NCI-H1105 treated with DMSO at 0.1 percent for 48 hours (cell line): Measurements from ENCODE around the gene C10orf120.

ENCODE experiments used
- DNase-seq: peaks from one replicate; lab custom pipeline; 2025; lab: John Stamatoyannopoulos, UW

C10orf120 gene

GRCh38 chr10:122703483-122704448 lies 4.1 kb upstream of the C10orf120 start:
- peak; percentile 40 for DNase-seq

GRCh38 chr10:122702275-122702674 lies 2.6 kb upstream of the C10orf120 start:
- DNase-seq: no peak

DNA sequence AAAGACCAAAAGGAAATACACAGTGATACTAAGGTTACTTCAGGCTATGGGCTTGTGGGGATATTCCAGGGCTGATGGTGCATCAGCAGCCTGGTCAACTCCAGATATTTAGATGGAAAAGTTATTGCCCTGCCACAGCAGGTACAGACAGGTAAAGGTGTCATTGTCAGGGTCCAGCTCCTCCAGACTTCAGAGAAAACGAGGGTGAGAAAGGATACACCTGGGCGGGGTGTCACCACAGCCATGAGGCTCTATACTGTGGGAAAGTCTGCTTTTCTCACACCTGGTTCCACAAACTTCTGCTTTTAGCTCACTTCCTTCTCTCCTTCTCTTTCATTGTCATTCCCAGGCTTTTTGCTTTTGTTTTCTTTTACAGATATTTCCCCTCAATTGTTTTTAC lies 2.0 kb upstream of the C10orf120 start:
- no peak for DNase-seq

- no peak for DNase-seq
Measured at GRCh38 chr10:122696687-122697086, 3.0 kb downstream of the C10orf120 start.

- no peak for DNase-seq
Measured at GRCh38 chr10:122692744-122693143, 6.9 kb downstream of the C10orf120 start.

DNA sequence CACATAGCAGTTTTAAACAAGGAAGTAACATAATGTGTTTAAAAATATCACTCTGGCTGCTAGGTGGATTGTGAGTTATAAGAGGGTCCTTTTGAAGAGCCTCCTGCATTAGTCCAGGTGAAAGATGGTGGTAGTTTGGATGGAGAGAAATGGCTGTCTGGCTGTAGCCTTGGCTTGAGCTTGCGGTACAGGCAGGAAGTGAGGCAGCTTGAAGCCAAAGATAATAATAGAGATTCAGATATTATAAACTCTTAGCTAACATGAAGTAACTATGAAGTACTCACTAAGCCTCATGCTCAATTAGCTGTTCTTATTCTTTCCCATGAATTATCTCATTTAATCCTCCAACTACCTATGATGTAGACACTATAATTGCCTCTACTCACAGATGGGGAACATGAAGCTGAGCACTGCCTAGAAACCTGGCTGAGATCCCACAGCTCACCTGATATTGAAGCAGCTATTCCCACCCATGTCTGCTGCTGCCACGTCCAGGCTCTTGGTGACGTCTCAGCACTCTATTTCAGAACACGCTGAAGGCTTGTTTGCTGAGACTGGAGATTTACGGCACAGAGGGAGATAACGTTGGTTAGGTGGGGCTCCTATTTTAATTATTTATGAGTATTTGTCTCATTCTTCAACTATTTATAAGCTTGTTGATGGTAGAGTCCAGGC lies 10.4 kb downstream of the C10orf120 start:
- DNase-seq: no peak

- DNase-seq: no peak
Measured at GRCh38 chr10:122688293-122688989, 11.2 kb downstream of the C10orf120 start.

- no peak for DNase-seq
Measured at GRCh38 chr10:122682522-122682921, 17.1 kb downstream of the C10orf120 start.

GRCh38 chr10:122678266-122678665 lies 21.4 kb downstream of the C10orf120 start:
- DNase-seq: no peak

DNA sequence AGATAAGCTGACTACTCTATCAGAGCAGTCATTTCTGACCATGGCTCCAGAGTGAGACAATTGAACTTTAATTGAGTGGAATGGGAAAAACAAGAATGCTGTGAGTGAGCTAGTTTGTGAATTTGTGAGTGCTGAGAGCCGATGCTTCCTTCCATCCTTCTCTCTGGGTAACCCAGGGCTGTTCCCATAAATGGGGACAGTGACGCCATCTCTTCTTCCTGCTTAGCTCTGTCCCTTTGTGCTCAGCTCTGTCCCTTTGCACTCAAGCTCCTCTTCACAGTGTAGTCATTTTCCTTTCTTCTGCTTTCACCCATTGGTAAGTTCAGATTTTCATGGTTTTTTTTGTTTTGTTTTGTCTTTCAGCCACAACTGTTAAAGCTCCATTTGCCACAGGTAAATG lies 24.4 kb downstream of the C10orf120 start:
- no peak for DNase-seq

DNA sequence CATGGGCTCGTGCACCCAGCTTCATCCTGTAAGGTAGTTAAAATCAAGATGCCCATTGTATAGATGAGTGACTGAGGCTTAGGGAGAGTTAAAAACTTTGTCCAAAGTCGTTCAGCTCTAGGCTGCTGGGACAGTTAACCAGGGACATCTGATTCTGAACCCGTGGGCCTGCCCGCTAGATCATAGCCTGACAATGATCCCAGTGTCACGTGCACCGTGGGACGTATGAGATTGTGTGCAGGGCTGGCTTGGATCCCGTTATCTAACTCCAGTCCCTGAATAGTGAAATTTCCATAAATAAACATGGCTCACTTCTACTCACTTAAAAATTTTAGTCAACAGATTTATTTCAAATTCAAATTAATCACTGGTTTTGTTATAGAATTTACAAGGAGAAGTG lies 24.9 kb downstream of the C10orf120 start:
- DNase-seq: no peak

GRCh38 chr10:122673731-122674130 lies 25.9 kb downstream of the C10orf120 start:
- no peak for DNase-seq

DNA sequence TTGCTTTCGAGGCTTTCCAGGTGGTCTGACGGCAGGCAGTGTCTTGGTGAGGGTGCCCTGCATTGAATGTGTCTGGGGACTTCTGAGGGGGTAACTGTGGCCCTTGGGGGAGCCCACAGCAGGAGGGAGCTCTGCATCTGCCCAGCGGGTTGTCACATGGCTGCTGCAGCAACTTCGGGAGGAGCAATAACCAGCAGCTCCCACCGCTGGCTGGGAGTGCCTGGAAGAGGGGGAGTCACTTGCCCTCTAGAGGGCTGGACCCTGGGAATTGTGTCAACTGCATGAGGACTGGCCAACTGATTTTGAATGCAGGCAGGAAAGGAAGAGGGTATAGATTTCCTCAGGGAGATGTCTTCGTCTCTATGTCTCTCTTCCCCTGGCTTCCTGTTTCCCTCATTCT lies 26.4 kb downstream of the C10orf120 start:
- no peak for DNase-seq

DNA sequence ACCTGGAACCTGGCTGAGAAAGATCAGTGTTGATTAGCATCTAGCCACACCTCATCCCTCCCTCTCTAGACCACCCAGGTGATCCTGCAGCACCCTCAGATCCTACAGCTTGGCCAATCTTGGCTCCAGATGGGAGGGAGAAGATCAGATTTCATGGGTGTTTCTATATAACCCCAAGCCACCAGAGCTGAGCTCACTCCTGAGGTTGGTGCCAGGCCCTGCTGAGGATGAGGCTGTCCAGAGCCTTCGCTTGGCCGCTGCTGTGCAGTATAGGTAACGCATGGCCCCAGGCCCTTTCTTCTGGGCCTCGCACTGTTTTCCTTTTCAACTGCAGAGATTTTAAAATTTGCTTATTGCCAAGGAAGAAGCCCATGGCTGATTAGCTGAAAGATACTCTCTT lies 27.0 kb downstream of the C10orf120 start:
- no peak for DNase-seq

GRCh38 chr10:122671355-122671754 lies 28.3 kb downstream of the C10orf120 start:
- no peak for DNase-seq

DNA sequence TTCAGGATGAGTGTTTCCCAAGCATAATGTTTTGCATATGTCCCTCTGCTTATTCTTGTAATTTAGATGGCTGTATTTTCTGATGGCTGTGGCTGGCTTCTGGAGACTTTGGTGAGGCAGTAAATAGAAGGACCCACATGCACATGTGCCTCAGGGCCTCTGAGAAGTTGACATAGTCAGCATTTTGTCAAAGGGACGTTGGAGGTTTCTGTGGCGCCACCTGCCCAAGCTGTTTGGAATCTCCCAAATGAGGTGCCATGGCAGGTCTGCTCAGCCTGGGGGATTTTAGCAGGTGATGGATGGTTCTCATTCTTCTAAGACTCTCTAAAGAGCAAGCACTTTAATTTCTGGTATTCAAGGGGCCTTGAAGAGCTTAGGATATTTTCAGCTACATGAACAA lies 29.8 kb downstream of the C10orf120 start:
- DNase-seq: no peak

GRCh38 chr10:122669045-122669444 lies 30.6 kb downstream of the C10orf120 start:
- no peak for DNase-seq

DNA sequence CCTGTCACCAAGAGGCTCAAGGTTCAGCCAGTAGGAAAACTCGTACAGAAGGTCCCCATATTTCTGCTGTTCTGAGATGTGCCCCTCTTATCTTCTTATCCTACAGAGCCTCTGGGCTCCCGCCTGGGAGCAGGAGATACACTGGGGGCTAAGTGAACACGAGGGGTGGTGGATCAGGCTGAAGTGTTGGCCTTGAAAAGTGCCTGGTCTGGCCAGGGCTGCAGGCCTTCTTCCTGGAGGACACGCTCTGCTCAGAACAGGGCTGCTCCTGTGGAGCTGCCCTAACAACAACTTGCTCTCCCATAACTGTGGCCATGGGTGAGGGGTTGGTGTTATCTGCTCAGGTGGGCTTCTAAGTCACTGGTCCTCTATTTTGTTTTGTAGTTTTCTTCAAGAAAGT lies 33.7 kb downstream of the C10orf120 start:
- no peak for DNase-seq

DNA sequence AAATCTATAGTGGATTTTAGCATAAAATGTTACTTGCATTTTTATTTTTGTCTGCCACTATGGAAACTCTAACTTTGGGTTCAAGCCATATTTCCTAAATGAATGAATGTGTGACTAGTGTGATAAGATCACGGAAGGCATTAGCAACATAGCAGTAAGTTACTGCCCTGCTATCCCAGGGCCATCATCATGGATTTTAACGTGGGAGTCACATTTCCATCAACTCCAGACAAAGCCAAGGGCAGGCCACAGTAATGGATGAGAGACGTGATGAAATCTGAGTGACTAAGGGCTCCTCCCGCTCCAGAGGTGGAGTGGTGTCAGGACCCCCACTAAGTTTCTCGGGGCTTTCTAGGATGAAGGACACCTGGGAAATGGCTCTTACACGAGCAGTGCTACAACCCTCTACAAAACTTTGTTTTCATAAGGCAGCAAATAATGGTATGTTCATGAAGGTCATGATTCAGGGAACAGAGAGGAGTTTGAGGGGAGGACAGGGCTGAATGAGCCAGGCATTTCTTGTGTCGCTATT lies 34.3 kb downstream of the C10orf120 start:
- no peak for DNase-seq

DNA sequence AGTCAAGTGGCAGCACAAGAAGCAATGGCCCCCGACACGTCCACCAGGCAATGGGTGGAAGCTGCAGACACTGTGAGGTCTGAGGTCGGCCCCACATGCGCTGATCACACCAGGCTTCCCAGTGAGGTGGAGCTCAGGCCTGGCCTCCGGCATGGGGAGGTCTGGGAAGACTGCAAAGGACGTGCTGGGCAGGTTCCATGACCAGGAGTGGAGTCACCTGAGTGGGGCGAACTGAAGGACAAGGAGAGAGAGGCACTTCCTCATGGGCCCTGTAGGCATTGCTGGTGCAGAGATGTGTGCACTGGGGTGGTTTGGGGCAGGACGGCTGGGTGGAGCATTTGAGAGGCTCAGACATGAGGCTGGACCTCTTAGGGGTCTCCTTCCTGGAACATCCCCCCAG lies 35.1 kb downstream of the C10orf120 start:
- DNase-seq: no peak

DNA sequence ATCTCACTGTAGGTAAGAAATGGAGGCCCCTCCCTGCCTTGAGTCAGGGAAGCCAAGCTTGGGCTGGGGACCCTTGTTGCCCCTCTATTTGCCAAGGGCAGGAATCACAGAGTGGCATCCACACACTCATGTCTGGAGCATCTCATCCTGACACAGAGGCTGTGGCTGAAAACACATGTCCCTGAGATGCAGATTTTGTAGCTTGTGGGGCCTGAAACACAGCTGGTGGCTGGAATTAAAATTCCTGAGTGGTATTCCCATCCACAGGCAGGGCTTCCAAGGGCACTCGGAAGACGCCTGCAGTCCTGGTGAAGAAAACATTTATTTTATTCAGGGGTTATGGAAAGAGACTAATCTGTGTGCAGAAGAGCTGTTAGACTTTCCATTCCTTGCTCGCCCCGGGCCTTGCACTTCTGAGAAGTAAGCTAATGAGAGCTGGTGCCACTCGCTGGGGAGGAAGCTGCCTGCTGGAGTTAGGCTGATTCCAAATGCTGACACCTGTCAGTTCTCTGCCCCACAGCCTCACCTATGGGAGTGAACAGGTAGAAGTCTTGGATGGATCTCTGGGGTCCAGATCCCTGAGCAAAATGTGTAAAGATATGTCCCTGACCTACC lies 36.0 kb downstream of the C10orf120 start:
- DNase-seq: no peak

DNA sequence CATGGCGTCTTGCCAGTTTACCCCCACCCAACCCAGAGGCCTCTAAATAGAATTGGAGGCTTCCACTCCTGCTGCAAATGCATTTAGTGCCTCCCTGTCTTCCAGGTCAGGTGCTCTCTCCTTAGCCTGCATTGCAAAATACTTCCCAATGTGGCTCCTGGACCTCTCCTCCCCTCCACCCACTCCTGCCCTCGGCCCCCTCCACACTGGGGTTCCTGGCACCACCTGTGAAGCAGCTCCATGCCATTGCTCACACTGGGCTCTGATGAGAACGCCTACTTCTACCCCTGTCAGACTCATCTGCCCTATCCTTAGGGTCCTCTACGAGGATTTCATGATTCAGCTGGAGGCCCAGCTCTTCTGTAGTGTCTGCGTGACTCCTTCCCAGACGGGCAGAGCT lies 37.4 kb downstream of the C10orf120 start:
- no peak for DNase-seq
